Fibroblast of the aortic adventitia (primary cell): Measurements from ENCODE around the gene DUSP28. TPM values are rescaled to one million over a fixed set of nuclear protein-coding genes. Genes with fewer than 3 reads are reported as not detected.
A peak's percentile ranks its signal among the peaks of the same experiment; 100 is the strongest.

Experiments
- DNase-seq: peaks from one replicate; pipeline ENCODE4 v3.0.0-alpha.2; 2010; ENCODE audit warnings: low read depth
- H3K4me3 ChIP-seq: 2 replicates; pipeline ENCODE4 v1.5.1; 2011; ENCODE audit warnings: low read depth, mild to moderate bottlenecking, control low read depth, low read length, moderate library complexity
- CTCF ChIP-seq: IDR thresholded peaks from 2 replicates; pipeline ENCODE4 v1.5.1; 2011; ENCODE audit warnings: mild to moderate bottlenecking, low read length, control low read depth, inconsistent platforms; ENCODE audit not compliant: insufficient read depth
- total RNA-seq: library from RNA; depleted of rRNA; stranded (reverse); fragments of >200 nt; gene quantifications from 2 replicates; pipeline ENCODE4 v1.2.3, GENCODE V29; 2012; ENCODE audit warnings: low replicate concordance

The DUSP28 gene
- total RNA-seq, 1 donor, result 3.6 TPM

GRCh38 chr2:240584486-240585031, 24.4 kb downstream of the DUSP28 start:
- peak overlapping the region; percentile 99 for H3K4me3 ChIP-seq
- no peak for DNase-seq
- TF ChIP-seq CTCF, result no peak

GRCh38 chr2:240585101-240585500, 24.9 kb downstream of the DUSP28 start:
- no peak for DNase-seq
- peak overlapping the region; percentile 99 for H3K4me3 ChIP-seq
- TF ChIP-seq CTCF, result no peak

GRCh38 chr2:240585681-240586197, 25.6 kb downstream of the DUSP28 start:
- no peak for DNase-seq
- no peak for TF ChIP-seq CTCF

DNA sequence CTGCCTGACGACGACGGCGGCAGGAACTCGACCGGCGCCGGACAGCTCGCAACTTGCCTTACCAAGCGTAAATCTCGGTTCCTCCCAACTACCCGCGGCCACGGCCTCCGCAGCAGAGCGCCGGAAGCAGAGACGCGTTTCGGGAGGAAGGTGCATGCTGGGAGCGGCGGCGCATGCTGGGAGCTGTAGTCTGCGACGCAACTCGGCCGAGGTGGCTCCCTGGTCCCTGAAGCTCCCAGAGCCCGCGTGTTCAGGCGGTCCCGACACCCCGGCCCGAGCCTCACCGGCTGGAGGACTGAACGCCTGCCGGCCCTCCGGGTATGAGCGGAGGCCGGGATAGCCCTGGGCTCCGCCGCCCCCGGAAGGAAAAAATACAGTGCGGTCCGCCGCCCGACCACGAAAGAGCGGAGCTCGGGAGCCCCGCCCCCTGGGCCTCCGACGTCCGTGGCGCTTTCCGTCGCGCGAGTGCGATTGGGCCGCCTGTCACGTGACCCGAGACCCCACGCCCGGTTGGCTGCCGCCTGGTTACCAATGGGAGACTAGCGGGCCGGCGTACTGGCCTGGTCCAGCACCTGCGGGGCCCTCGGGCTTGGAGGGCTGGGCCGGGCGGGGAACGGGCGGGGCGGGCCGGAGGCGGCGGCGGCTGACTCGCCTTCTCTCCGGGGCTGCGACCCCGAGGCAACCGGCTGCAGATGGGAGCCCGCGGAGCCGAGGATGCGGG, 26.2 kb downstream of the DUSP28 start, which contains the start of gene CAPN10:
CAPN10 (plus strand) TSS at position 537 of the 721 bp plus-strand sequence; CDS start at position 715, 178 bp downstream.
- no peak for TF ChIP-seq CTCF
- peak within 1 kb of the TSS; percentile 99 for H3K4me3 ChIP-seq
- DNase-seq, result peak; percentile 92

More at GRCh38 chr2:240585681-240586197, 25.6 kb downstream of the DUSP28 start:
- H3K4me3 ChIP-seq, result peak overlapping the region; percentile 99

DNA sequence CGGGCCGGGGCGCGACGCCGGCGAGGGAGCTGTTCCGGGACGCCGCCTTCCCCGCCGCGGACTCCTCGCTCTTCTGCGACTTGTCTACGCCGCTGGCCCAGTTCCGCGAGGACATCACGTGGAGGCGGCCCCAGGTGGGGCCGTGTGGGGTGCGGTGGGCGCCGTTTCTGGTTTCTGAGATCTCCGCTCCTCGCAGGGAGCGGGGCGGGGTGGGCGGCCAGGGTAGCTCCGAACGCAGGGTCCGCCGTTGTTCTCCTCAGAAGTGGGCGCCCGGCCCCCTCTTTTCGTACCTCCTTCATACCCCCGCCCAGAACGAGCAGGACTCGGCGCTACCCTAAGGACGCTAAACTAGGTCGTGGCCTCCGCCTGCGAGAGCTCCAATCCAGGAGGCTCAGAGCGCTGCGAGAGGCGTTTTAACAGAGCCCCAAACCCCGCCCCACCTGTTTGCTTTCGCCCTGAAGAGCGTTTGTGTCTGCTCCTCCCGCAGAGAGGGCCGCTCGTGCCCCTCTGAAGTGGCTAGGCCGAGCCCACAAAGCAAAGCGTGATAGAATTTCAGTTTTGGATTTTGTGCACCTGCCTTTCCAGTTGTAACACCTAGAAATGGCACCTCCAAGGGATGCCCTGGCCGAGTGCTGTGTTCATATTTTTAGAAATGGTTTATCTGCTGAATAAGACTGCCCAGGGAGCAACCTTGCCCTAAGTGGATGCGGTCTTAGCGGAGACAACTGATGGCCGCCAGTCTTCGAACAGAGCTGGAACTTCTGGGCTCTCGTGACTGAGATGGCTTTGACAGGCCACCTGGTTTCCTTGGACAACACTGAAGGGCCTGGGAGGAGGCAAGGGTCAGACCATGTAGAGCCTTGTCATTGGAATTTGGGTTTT, 27.0 kb downstream of the DUSP28 start:
- no peak for DNase-seq
- TF ChIP-seq CTCF, result no peak
- peak overlapping the region; percentile 99 for H3K4me3 ChIP-seq

DNA sequence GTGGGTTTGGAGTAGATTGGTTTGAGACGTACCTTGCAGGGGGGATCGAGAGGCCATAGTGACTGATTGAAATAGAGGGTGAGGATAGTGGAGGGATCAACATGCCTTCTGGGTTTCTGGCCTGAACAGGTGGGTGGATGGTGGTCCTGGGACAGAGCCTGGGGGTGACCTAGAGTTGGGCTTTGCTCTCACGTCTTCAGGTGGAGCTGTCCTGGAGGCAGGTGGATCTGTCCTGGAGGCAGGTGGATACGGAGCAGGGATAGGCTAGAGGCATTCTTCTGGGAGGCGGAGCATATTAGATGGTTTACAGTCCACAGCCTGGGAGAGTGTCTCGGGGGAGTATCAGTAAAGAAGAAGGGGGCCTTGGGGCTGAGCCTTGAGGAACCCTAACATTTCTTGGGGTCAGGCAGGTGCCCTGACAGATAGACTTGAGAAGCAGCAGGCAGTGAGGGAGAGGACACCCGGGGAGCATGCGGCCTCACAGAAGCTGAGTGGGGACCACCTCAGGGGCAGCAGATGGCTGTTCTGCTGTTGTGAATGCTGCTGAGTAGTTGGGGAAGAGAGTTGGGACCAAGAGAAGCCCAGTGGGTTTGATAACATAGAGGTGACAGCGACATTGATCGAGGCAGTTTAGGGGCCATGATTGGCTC, 28.0 kb downstream of the DUSP28 start:
- no peak for DNase-seq
- peak overlapping the region; percentile 99 for H3K4me3 ChIP-seq

More for the DNA sequence above, 28.0 kb downstream of the DUSP28 start:
- TF ChIP-seq CTCF, result no peak
